ENCODE measurements around the gene LSM12. TPM values are rescaled to one million over a fixed set of nuclear protein-coding genes. Genes with fewer than 3 reads are reported as not detected.

The LSM12 gene
- total RNA-seq, 1 experiment from 2014 or later = 128 TPM

DNA sequence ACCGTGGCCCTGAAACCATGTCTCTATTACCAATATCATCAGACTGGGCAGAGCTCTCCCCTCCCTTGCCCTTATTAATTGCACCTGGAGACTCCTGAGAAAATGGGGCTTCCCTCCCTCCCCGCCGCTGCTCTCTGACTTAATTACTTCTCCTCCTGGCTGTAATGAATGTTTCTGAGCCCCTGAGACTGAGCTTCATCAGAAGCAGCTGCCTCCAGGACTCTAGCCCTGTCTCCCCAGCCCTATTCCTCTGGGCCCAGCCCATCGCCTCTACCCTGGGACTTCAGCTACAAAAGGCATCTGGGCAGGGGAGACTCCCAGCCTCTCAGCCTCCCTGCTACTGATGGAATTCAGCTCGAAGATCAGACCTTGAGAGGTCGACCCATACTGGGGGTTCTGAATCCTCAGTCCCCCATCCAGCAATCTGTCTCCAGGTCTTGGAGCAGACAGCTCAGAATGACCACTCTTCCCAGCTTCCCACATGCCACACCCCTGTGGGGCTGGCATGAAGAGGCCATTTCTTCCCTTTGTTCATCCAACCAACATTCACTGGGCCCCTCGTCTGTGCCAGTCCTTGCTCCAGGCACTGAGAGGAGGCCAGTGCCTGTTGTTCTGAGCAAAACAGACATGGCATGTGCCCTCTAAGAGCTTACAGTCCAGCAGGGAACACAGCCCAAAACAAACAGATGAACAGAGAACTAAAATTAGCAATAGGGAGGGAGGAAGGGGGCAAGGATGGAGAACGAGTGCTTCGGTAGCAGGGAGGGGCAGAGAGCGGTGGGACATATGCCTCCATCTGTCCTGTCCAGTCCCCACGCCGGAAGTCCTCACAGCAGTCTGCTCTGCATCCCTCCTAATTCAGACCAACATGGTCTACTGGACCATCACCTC is 79.1 kb downstream of the LSM12 start:
- H3K9me3 ChIP-seq (ENCODE audit: control insufficient read depth, low read depth, low read length) = no peaks in the 10 kb centered on the region
- no peak for DNase-seq
- no peaks in the 10 kb centered on the region; the same call in 1 of the 2 replicates for H3K4me1 ChIP-seq (ENCODE audit: insufficient read depth, low read length)
- no peak overlapping the region for H3K18ac ChIP-seq (ENCODE audit: insufficient read length, low read depth, low read length)
- H2BK15ac ChIP-seq (ENCODE audit: low read depth, low read length) = no peak overlapping the region; the same call in 1 of the 2 replicates
- no peaks in the 10 kb centered on the region for H4K20me1 ChIP-seq (ENCODE audit: control insufficient read depth, insufficient read depth, insufficient read length)
- H3K56ac ChIP-seq (ENCODE audit: insufficient read length, low read depth, low read length) = no peak overlapping the region
- no peak overlapping the region for H3K9ac ChIP-seq (ENCODE audit: extremely low read depth, insufficient read length, low read length)
- H3K27ac ChIP-seq (ENCODE audit: insufficient read length, low read depth, low read length) = no peak overlapping the region
- no CpG with 5 or more reads among the region's 12 CpGs for WGBS (ENCODE audit: extremely low coverage, insufficient read length, low lambda C conversion rate)
- no peak overlapping the region for H4K8ac ChIP-seq (replicated peaks; ENCODE audit: insufficient read length, low read depth, low read length)
- H3K23ac ChIP-seq (ENCODE audit: insufficient read length, low read depth, low read length) = no peak overlapping the region
- no peak overlapping the region for H3K4me2 ChIP-seq (ENCODE audit: insufficient read depth, insufficient read length, low read length)
- no peak overlapping the region for H3K4me3 Mint-ChIP-seq
- no peak overlapping the region for H2BK120ac ChIP-seq (ENCODE audit: low read depth, low read length, poor library complexity, severe bottlenecking)
- no peak overlapping the region for H2AFZ ChIP-seq (ENCODE audit: low read length)
- no peak overlapping the region for H2BK12ac ChIP-seq (ENCODE audit: insufficient read length, low read depth, low read length)
- no peaks in the 10 kb centered on the region for H3K79me2 ChIP-seq (ENCODE audit: insufficient read depth, low read length)
- TF ChIP-seq, protein P1, sequence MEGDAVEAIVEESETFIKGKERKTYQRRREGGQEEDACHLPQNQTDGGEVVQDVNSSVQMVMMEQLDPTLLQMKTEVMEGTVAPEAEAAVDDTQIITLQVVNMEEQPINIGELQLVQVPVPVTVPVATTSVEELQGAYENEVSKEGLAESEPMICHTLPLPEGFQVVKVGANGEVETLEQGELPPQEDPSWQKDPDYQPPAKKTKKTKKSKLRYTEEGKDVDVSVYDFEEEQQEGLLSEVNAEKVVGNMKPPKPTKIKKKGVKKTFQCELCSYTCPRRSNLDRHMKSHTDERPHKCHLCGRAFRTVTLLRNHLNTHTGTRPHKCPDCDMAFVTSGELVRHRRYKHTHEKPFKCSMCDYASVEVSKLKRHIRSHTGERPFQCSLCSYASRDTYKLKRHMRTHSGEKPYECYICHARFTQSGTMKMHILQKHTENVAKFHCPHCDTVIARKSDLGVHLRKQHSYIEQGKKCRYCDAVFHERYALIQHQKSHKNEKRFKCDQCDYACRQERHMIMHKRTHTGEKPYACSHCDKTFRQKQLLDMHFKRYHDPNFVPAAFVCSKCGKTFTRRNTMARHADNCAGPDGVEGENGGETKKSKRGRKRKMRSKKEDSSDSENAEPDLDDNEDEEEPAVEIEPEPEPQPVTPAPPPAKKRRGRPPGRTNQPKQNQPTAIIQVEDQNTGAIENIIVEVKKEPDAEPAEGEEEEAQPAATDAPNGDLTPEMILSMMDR (conservative IDR thresholded peaks at IDR 0.05) = no peak
- 0 out of 2 replicates have a peak overlapping the region, but pooled peaks have one; percentile 20 for H3K14ac ChIP-seq (ENCODE audit: insufficient read depth, low read length)
- H3K27me3 ChIP-seq (ENCODE audit: insufficient read depth, low read length) = peaks cover 2% of the 10 kb centered on the region; the same call in 1 of the 2 replicates
- H3K23me2 ChIP-seq (ENCODE audit: insufficient read length, low read depth, low read length, poor library complexity, severe bottlenecking) = peaks cover 5% of the 10 kb centered on the region
- peaks cover 21% of the 10 kb centered on the region for H3K27me3 Mint-ChIP-seq (ENCODE audit: low read depth)
- no peaks in the 10 kb centered on the region; a peak in 1 of 7 replicates for H3K36me3 Mint-ChIP-seq (ENCODE audit: insufficient read depth in 1 of 3, low read depth in 3 of 3)
- no peak overlapping the region for H3T11ph ChIP-seq (ENCODE audit: low read length)
- H4K91ac ChIP-seq (ENCODE audit: insufficient read length, low read depth, low read length) = no peak overlapping the region
- no peaks in the 10 kb centered on the region for H3K79me1 ChIP-seq (ENCODE audit: insufficient read depth, low read depth, low read length, poor library complexity, severe bottlenecking)
- peak overlapping the region in 1 of 3 experiments; percentile 38; a peak in 1 of 7 replicates for H3K27ac Mint-ChIP-seq
- no peaks in the 10 kb centered on the region for H3K9me3 Mint-ChIP-seq
- no peak overlapping the region for H2BK5ac ChIP-seq (ENCODE audit: insufficient read length, low read length)
- H2BK20ac ChIP-seq (ENCODE audit: low read depth, low read length, poor library complexity, severe bottlenecking) = no peak overlapping the region
- H3K4me1 Mint-ChIP-seq = peaks cover 11 to 20% of the 10 kb centered on the region in 2 experiments
- H2AK5ac ChIP-seq (ENCODE audit: insufficient read length, low read length) = no peak overlapping the region
- no peak overlapping the region for H3K4ac ChIP-seq (ENCODE audit: low read depth, low read length)
- peak overlapping the region; percentile 42 for H4K5ac ChIP-seq (ENCODE audit: insufficient read length, low read depth, low read length)

Measured in H9 (cell line).